IMR-90 (cell line): ENCODE results near the gene FBXW8.

Experiments
- BHLHE40 ChIP-seq: fragments of 150-350 bp; IDR thresholded peaks from 2 replicates; pipeline ENCODE4 v1.6.1; 2016; ENCODE audit warnings: mild to moderate bottlenecking, low read depth, low read length
- CEBPB ChIP-seq: IDR thresholded peaks from 2 replicates; pipeline ENCODE4 v1.6.1; 2012; ENCODE audit warnings: low read depth, low read length, improper control_type of control experiment
- FOS ChIP-seq: fragments of 150-350 bp; IDR thresholded peaks from 2 replicates; pipeline ENCODE4 v1.6.1; 2016; ENCODE audit warnings: low read depth, low read length
- MAFK ChIP-seq: IDR thresholded peaks from 2 replicates; pipeline ENCODE4 v1.6.1; 2012; ENCODE audit warnings: low read depth, low read length, improper control_type of control experiment
- MXI1 ChIP-seq: IDR thresholded peaks from 2 replicates; pipeline ENCODE4 v1.6.1; 2012; ENCODE audit warnings: low read depth, mild to moderate bottlenecking, low read length, moderate library complexity, borderline replicate concordance
- NFE2L2 ChIP-seq: fragments of 150-350 bp; IDR thresholded peaks from 2 replicates; pipeline ENCODE4 v1.6.1; 2016; ENCODE audit warnings: low read depth, mild to moderate bottlenecking, low read length
- POLR2A ChIP-seq: IDR thresholded peaks from 2 replicates; pipeline ENCODE4 v1.6.1; 2012; ENCODE audit warnings: mild to moderate bottlenecking, low read depth, low read length
- RAD21 ChIP-seq: IDR thresholded peaks from 2 replicates; pipeline ENCODE4 v1.6.1; 2012; ENCODE audit warnings: low read length, improper control_type of control experiment
- RCOR1 ChIP-seq: IDR thresholded peaks from 2 replicates; pipeline ENCODE4 v1.6.1; 2012; ENCODE audit warnings: mild to moderate bottlenecking, low read length, improper control_type of control experiment; ENCODE audit not compliant: insufficient replicate concordance
- RFX5 ChIP-seq: IDR thresholded peaks from 2 replicates; pipeline ENCODE4 v1.8.0; 2012; ENCODE audit warnings: low read depth, mild to moderate bottlenecking, low read length, moderate library complexity
- TF ChIP-seq, protein P1 (sequence below): conservative IDR thresholded peaks from 2 replicates; pipeline ENCODE4 v1.5.1; 2012; ENCODE audit warnings: mild to moderate bottlenecking, low read depth, low read length, improper control_type of control experiment
- TF ChIP-seq, protein P2 (sequence below): fragments of 150-350 bp; IDR thresholded peaks from 2 replicates; pipeline ENCODE4 v1.6.1; 2017; ENCODE audit warnings: mild to moderate bottlenecking, antibody characterized with exemption, low read length, low read depth

- TF ChIP-seq, protein P1, sequence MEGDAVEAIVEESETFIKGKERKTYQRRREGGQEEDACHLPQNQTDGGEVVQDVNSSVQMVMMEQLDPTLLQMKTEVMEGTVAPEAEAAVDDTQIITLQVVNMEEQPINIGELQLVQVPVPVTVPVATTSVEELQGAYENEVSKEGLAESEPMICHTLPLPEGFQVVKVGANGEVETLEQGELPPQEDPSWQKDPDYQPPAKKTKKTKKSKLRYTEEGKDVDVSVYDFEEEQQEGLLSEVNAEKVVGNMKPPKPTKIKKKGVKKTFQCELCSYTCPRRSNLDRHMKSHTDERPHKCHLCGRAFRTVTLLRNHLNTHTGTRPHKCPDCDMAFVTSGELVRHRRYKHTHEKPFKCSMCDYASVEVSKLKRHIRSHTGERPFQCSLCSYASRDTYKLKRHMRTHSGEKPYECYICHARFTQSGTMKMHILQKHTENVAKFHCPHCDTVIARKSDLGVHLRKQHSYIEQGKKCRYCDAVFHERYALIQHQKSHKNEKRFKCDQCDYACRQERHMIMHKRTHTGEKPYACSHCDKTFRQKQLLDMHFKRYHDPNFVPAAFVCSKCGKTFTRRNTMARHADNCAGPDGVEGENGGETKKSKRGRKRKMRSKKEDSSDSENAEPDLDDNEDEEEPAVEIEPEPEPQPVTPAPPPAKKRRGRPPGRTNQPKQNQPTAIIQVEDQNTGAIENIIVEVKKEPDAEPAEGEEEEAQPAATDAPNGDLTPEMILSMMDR = no peak
- TF ChIP-seq RAD21 (no peak), RCOR1 (no peak), RFX5 (no peak), MAFK (no peak), POLR2A (no peak), MXI1 (no peak), CEBPB (no peak), NFE2L2 (no peak), BHLHE40 (no peak), FOS (no peak)
- TF ChIP-seq, protein P2, sequence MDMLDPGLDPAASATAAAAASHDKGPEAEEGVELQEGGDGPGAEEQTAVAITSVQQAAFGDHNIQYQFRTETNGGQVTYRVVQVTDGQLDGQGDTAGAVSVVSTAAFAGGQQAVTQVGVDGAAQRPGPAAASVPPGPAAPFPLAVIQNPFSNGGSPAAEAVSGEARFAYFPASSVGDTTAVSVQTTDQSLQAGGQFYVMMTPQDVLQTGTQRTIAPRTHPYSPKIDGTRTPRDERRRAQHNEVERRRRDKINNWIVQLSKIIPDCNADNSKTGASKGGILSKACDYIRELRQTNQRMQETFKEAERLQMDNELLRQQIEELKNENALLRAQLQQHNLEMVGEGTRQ = no peak
These were observed 99.0 kb downstream of the FBXW8 start for GRCh38 chr12:117009759-117010158.
